HTERT RPE-1 (cell line): Measurements from ENCODE around the gene BTG2.
"Not testable (repeated sequence)": the region's sequence is repeated elsewhere in the genome, so short reads cannot be mapped to it uniquely, and the experiment has no call there.

Source experiments
- in situ Hi-C: fragments of 300-500 bp; cut with MboI; formaldehyde crosslinking; loops from 4 replicates; pipeline ENCODE4 v1.14.3; 2020; ENCODE audit warnings: low sequenced_read_pairs

Gene BTG2

DNA sequence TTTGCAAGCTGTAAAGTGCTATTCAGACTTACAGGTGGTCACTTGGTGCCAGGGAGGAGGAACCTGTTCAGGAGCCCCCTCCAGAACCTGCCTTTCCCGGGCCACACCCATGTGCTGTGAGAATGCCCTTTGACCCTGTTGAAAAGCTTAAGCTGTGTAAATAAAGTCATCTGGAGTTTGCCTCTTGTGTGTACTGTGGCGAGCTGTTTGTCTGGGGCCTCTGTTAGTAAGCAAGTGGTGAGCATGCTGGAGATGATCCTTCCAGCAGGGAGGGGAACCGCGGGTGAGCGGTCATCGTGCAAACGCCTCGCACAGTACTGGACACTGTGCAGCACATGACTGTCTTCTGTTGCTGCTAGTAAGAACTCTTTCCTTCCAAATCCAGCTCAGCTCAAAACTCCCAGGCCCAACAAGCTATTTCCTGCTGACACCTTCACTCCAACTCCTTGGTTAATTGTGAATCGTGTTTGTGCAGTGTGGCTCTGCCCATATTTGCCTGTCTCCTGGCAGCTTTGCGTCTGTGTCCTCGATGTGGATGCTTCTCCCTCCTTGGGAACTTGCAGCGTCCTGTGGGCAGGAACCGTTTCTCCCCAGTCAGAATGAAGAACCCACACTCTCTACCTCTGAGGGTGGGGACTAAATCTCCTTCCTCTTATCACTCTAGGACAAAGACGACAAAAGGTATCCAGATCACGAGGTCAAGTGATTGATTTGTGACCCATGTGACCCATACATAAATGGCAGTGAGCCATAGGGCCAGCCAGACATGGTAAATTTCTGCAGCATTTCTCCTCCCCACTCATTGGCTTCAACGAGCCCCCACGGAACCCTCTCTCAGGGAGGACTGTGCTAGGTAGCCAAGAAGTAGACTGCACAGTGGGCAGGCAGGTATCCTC, 13.9 kb upstream of the BTG2 start:
- in situ Hi-C loops: no loop called here

GRCh38 chr1:203295796-203296195, 9.5 kb upstream of the BTG2 start:
- in situ Hi-C loops: no loop called here

GRCh38 chr1:203296460-203297073, 8.8 kb upstream of the BTG2 start:
- in situ Hi-C loops: no loop called here

- in situ Hi-C loops: no loop called here
Measured at GRCh38 chr1:203299169-203299568, 6.2 kb upstream of the BTG2 start.

DNA sequence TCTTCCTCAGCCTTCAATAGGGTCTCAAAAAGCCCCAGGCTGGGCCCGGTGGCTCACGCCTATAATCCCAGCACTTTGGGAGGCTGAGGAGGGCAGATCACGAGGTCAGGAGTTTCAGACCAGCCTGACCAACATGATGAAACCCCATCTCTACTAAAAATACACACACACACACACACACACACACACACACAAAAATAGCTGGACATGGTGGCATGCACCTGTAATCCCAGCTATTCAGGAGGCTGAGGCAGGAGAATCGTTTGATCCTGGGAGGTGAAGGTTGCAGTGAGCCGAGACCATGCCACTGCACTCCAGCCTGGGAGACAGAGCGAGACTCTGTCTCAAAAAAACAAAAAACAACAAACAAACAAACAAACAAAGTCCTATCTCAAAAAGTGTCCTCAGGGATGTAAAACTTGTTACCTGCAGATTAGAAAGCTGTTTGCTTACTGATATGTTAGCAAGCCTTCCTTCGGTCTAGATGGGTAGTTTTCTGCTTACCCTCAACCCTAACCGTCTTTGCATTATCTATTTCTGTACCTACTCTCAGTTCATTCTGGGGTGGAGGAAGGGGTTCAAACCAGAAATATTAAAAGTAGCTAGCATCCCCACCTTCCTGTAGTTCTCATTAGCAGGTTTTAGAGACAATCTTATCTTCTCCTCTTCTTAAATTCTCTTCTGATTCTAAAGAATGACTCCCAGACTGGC, 5.4 kb upstream of the BTG2 start:
- in situ Hi-C loops: not testable (repeated sequence)

DNA sequence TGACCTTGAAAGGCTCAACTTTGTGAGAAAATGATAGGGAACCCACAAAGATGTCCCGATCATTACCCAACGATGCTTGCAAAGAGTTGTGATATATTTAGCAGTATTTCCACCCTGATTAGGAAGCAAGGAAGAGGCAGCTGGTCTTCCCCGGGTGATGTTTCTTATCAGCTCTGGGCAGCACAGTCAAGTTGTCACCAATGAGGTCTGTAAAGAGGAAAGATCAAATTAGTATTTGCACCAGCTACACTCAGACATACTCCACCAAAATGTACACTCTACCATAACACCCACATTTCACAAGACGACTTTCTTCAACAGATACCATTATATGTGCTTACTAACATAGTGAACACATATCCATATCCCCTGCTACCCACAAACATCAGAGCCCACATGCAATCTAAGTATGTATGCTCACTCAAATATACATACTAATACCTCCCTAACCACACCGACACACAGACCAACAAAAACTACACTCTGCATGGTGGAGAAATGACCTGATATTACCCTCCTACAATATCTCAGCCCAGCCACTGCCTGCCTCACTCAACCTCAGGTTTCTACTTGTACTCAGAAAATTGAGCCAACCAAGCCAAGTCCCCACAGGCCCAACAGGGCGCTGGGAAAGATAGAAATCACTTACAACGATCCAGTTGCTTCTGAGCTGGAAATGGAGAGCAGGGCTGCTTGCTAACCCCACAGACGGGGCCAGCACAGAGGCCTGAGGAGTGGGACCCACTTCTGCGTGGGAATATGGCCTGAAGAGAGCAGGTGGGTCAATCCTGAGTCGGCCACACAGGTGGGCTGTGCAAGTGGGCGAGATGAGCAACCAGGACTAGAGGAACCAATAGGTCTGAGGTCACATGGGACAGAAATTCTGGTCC, 4.6 kb upstream of the BTG2 start:
- in situ Hi-C loops: no loop called here

- in situ Hi-C loops: no loop called here
Measured at GRCh38 chr1:203301331-203301668, 4.0 kb upstream of the BTG2 start.

- in situ Hi-C loops: no loop called here
Measured at GRCh38 chr1:203302456-203302855, 2.9 kb upstream of the BTG2 start.

GRCh38 chr1:203302894-203303293, 2.4 kb upstream of the BTG2 start:
- in situ Hi-C loops: no loop called here

- in situ Hi-C loops: no loop called here
Measured at GRCh38 chr1:203304391-203304918, 864 bp upstream of the BTG2 start.

DNA sequence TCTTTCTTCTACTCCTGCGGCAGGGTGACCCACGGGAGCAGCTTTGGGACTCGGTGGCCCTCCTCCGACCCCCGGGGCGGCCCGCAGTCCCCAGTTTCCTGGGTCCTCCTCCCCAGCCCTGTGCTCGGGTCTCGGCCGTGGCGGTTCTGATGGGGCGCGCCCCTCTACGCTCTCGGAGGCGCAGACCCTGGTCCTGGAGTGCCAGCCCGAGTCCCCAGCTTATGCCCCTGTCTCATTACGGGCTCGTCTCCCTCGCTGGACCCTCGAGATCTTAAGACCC, 430 bp downstream of the BTG2 start:
- in situ Hi-C loops: no loop called here

- in situ Hi-C loops: no loop called here
Measured at GRCh38 chr1:203306089-203306964, 1.0 kb downstream of the BTG2 start.

DNA sequence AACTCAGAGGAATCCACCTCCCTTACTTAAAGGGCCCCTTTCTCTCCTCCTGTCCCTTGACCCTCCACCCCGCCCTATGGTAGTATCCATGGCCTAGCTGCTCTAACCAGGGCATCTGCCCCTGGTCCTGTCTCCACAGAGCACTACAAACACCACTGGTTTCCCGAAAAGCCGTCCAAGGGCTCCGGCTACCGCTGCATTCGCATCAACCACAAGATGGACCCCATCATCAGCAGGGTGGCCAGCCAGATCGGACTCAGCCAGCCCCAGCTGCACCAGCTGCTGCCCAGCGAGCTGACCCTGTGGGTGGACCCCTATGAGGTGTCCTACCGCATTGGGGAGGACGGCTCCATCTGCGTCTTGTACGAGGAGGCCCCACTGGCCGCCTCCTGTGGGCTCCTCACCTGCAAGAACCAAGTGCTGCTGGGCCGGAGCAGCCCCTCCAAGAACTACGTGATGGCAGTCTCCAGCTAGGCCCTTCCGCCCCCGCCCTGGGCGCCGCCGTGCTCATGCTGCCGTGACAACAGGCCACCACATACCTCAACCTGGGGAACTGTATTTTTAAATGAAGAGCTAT, 1.7 kb downstream of the BTG2 start:
- in situ Hi-C loops: no loop called here

DNA sequence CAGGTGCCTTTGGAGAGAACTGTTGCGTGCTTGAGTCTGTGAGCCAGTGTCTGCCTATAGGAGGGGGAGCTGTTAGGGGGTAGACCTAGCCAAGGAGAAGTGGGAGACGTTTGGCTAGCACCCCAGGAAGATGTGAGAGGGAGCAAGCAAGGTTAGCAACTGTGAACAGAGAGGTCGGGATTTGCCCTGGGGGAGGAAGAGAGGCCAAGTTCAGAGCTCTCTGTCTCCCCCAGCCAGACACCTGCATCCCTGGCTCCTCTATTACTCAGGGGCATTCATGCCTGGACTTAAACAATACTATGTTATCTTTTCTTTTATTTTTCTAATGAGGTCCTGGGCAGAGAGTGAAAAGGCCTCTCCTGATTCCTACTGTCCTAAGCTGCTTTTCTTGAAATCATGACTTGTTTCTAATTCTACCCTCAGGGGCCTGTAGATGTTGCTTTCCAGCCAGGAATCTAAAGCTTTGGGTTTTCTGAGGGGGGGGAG, 2.4 kb downstream of the BTG2 start:
- in situ Hi-C loops: no loop called here

DNA sequence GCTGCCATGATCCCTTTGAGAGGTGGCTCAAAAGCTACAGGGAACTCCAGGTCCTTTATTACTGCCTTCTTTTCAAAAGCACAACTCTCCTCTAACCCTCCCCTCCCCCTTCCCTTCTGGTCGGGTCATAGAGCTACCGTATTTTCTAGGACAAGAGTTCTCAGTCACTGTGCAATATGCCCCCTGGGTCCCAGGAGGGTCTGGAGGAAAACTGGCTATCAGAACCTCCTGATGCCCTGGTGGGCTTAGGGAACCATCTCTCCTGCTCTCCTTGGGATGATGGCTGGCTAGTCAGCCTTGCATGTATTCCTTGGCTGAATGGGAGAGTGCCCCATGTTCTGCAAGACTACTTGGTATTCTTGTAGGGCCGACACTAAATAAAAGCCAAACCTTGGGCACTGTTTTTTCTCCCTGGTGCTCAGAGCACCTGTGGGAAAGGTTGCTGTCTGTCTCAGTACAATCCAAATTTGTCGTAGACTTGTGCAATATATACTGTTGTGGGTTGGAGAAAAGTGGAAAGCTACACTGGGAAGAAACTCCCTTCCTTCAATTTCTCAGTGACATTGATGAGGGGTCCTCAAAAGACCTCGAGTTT, 3.1 kb downstream of the BTG2 start:
- in situ Hi-C loops: no loop called here

DNA sequence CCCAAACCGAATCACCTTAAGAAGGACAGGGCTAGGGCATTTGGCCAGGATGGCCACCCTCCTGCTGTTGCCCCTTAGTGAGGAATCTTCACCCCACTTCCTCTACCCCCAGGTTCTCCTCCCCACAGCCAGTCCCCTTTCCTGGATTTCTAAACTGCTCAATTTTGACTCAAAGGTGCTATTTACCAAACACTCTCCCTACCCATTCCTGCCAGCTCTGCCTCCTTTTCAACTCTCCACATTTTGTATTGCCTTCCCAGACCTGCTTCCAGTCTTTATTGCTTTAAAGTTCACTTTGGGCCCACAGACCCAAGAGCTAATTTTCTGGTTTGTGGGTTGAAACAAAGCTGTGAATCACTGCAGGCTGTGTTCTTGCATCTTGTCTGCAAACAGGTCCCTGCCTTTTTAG, 3.6 kb downstream of the BTG2 start:
- in situ Hi-C loops: no loop called here

GRCh38 chr1:203311368-203312301, 6.3 kb downstream of the BTG2 start:
- in situ Hi-C loops: no loop called here
